Measurements from ENCODE around the gene KRTAP9-6.

DNA sequence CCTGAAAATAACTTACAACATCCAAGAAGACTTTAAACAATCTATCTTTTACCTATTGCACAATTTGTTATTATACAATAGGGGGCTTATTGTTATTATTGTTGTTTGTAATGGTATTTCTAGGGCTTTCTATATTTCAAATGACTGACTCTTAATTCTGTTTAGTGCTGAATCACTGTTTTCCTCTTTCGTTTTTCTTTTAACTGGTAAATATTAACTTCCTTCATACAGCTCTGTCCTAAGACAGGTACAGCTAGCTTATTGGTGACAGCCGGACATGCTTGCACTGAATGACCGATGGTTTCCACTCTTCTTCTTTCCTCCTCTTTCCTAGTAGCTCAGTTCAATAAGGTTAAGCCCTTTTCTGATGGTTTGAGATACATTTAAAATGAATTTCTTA, 21.9 kb downstream of the KRTAP9-6 start:
- TF ChIP-seq, protein P1, sequence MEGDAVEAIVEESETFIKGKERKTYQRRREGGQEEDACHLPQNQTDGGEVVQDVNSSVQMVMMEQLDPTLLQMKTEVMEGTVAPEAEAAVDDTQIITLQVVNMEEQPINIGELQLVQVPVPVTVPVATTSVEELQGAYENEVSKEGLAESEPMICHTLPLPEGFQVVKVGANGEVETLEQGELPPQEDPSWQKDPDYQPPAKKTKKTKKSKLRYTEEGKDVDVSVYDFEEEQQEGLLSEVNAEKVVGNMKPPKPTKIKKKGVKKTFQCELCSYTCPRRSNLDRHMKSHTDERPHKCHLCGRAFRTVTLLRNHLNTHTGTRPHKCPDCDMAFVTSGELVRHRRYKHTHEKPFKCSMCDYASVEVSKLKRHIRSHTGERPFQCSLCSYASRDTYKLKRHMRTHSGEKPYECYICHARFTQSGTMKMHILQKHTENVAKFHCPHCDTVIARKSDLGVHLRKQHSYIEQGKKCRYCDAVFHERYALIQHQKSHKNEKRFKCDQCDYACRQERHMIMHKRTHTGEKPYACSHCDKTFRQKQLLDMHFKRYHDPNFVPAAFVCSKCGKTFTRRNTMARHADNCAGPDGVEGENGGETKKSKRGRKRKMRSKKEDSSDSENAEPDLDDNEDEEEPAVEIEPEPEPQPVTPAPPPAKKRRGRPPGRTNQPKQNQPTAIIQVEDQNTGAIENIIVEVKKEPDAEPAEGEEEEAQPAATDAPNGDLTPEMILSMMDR (IDR thresholded peaks at IDR 0.05; ENCODE audit: insufficient read depth, low read length, poor library complexity, severe bottlenecking): no peak
- no peak for TF ChIP-seq EZH2phosphoT487 (conservative IDR thresholded peaks at IDR 0.05; ENCODE audit: low read length)
